ENCODE measurements around the gene COL4A2. TPM values are rescaled to one million over a fixed set of nuclear protein-coding genes. Genes with fewer than 3 reads are reported as not detected.

COL4A2 gene
- total RNA-seq, 1 donor from 2014 or later = 60.9 TPM

- Mint-ChIP-seq H3K27ac (ENCODE audit: unreplicated experiment) (no peak overlapping the region), H3K27me3 (ENCODE audit: unreplicated experiment) (no peaks in the 10 kb centered on the region), H3K9me3 (ENCODE audit: unreplicated experiment) (no peaks in the 10 kb centered on the region), H3K36me3 (ENCODE audit: unreplicated experiment) (no peaks in the 10 kb centered on the region), H3K4me3 (ENCODE audit: unreplicated experiment) (no peak overlapping the region), H3K4me1 (ENCODE audit: low read depth, unreplicated experiment) (peaks cover 7% of the 10 kb centered on the region)
- no peak for TF ChIP-seq CTCF (IDR thresholded peaks at IDR 0.05; ENCODE audit: partially characterized antibody, unreplicated experiment)
- no peak for DNase-seq
Observed at GRCh38 chr13:110490009-110490770, 183.1 kb downstream of the COL4A2 start.

- H3K27me3 Mint-ChIP-seq (ENCODE audit: unreplicated experiment) = no peaks in the 10 kb centered on the region
- no peaks in the 10 kb centered on the region for H3K9me3 Mint-ChIP-seq (ENCODE audit: unreplicated experiment)
- no peaks in the 10 kb centered on the region for H3K4me1 Mint-ChIP-seq (ENCODE audit: low read depth, unreplicated experiment)
- DNase-seq = no peak
- H3K36me3 Mint-ChIP-seq (ENCODE audit: unreplicated experiment) = no peaks in the 10 kb centered on the region
- TF ChIP-seq CTCF (IDR thresholded peaks at IDR 0.05; ENCODE audit: partially characterized antibody, unreplicated experiment) = no peak
- H3K27ac Mint-ChIP-seq (ENCODE audit: unreplicated experiment) = no peak overlapping the region
- H3K4me3 Mint-ChIP-seq (ENCODE audit: unreplicated experiment) = no peak overlapping the region
Observed at GRCh38 chr13:110491869-110492678, 185.0 kb downstream of the COL4A2 start.

GRCh38 chr13:110492679-110493593 is 185.9 kb downstream of the COL4A2 start:
- no peaks in the 10 kb centered on the region for H3K27me3 Mint-ChIP-seq (ENCODE audit: unreplicated experiment)
- H3K4me1 Mint-ChIP-seq (ENCODE audit: low read depth, unreplicated experiment) = no peaks in the 10 kb centered on the region
- no peak for TF ChIP-seq CTCF (IDR thresholded peaks at IDR 0.05; ENCODE audit: partially characterized antibody, unreplicated experiment)
- DNase-seq = no peak
- H3K4me3 Mint-ChIP-seq (ENCODE audit: unreplicated experiment) = no peak overlapping the region
- H3K36me3 Mint-ChIP-seq (ENCODE audit: unreplicated experiment) = no peaks in the 10 kb centered on the region
- peaks cover under 1% of the 10 kb centered on the region for H3K9me3 Mint-ChIP-seq (ENCODE audit: unreplicated experiment)
- no peak overlapping the region for H3K27ac Mint-ChIP-seq (ENCODE audit: unreplicated experiment)

- Mint-ChIP-seq H3K4me3 (ENCODE audit: unreplicated experiment) (no peak overlapping the region), H3K27ac (ENCODE audit: unreplicated experiment) (no peak overlapping the region), H3K4me1 (ENCODE audit: low read depth, unreplicated experiment) (no peaks in the 10 kb centered on the region), H3K36me3 (ENCODE audit: unreplicated experiment) (peaks cover 5% of the 10 kb centered on the region), H3K27me3 (ENCODE audit: unreplicated experiment) (peaks cover 1% of the 10 kb centered on the region), H3K9me3 (ENCODE audit: unreplicated experiment) (peaks cover 1% of the 10 kb centered on the region)
- TF ChIP-seq CTCF (IDR thresholded peaks at IDR 0.05; ENCODE audit: partially characterized antibody, unreplicated experiment) = no peak
- DNase-seq = no peak
Observed at GRCh38 chr13:110493613-110494012, 186.5 kb downstream of the COL4A2 start.
